Activated CD4-positive, alpha-beta memory T cell treated with anti-CD3 and anti-CD28 coated beads, Interleukin-2, amount 10 ng/mL, durations not matched to agents 7 days and 5 days (primary cell): ENCODE data around the gene GUCY2C. TPM values are rescaled to one million over a fixed set of nuclear protein-coding genes. Genes with fewer than 3 reads are reported as not detected.
A peak's percentile ranks its signal among the peaks of the same experiment; 100 is the strongest.

Experiments used
- CTCF ChIA-PET: fragments of 350-600 bp; sonication (Branson Sonifier 250); formaldehyde crosslinking; loops from one replicate; lab custom pipeline; 2021; ENCODE audit warnings: antibody characterized with exemption, inconsistent platforms; lab: Charles Lee
- POLR2A ChIA-PET: fragments of 350-600 bp; sonication (Branson Sonifier 250); formaldehyde crosslinking; loops from one replicate; lab custom pipeline; 2021; ENCODE audit warnings: antibody characterized with exemption; lab: Charles Lee
- DNase-seq: peaks from one replicate; pipeline ENCODE4 v3.0.0-alpha.2; 2020
- H3K27ac Mint-ChIP-seq: one replicate; pipeline ENCODE4 v1.8.0; 2021; ENCODE audit warnings: mild to moderate bottlenecking, mixed read lengths
- H3K27me3 Mint-ChIP-seq: one replicate; pipeline ENCODE4 v1.8.0; 2021; ENCODE audit warnings: mixed read lengths
- H3K36me3 Mint-ChIP-seq: one replicate; pipeline ENCODE4 v1.8.0; 2021; ENCODE audit warnings: low read depth, mixed read lengths
- H3K4me1 Mint-ChIP-seq: one replicate; pipeline ENCODE4 v1.8.0; 2021; ENCODE audit warnings: mixed read lengths
- H3K4me3 Mint-ChIP-seq: one replicate; pipeline ENCODE4 v1.8.0; 2021; ENCODE audit warnings: mild to moderate bottlenecking, mixed read lengths
- H3K9me3 Mint-ChIP-seq: one replicate; pipeline ENCODE4 v1.8.0; 2021; ENCODE audit warnings: mixed read lengths
- total RNA-seq, 2 experiments: library from RNA; stranded (reverse); gene quantifications; one replicate each; pipeline ENCODE4 v1.2.3, GENCODE V29; 2021

The GUCY2C gene
- total RNA-seq, 2 experiments from 2014 or later: not detected

GRCh38 chr12:14665354-14666348, 30.7 kb downstream of the GUCY2C start:
- Mint-ChIP-seq H3K4me3 (no peak overlapping the region), H3K27me3 (peaks cover 5% of the 10 kb centered on the region), H3K4me1 (peaks cover 10% of the 10 kb centered on the region), H3K9me3 (no peaks in the 10 kb centered on the region), H3K27ac (no peak overlapping the region), H3K36me3 (no peaks in the 10 kb centered on the region)
- POLR2A ChIA-PET: interaction anchor here (0.8 kb wide), 1 partner anchor 106 kb away, joined by 3 read pairs; a partner anchor contains a TSS
- CTCF ChIA-PET: interaction anchor here (0.7 to 5.2 kb wide), 4 partner anchors 14 to 215 kb away, joined by 3 to 19 read pairs (median 3); no protein-coding TSS in a partner anchor
- DNase-seq: no peak

- Mint-ChIP-seq H3K27ac (no peak overlapping the region), H3K4me1 (peaks cover 10% of the 10 kb centered on the region), H3K36me3 (no peaks in the 10 kb centered on the region), H3K4me3 (no peak overlapping the region), H3K27me3 (peaks cover 5% of the 10 kb centered on the region), H3K9me3 (no peaks in the 10 kb centered on the region)
- DNase-seq: peak; percentile 25
- ChIA-PET POLR2A (no interaction called here), CTCF (interaction anchor here (0.7 to 5.2 kb wide), 4 partner anchors 35 to 427 kb away, joined by 3 to 19 read pairs (median 5); no protein-coding TSS in a partner anchor)
These were observed 31.9 kb downstream of the GUCY2C start for GRCh38 chr12:14664434-14665023.

GRCh38 chr12:14663002-14663401, 33.4 kb downstream of the GUCY2C start:
- Mint-ChIP-seq H3K27me3 (peaks cover 7% of the 10 kb centered on the region), H3K36me3 (no peaks in the 10 kb centered on the region), H3K27ac (no peak overlapping the region), H3K4me1 (peaks cover 10% of the 10 kb centered on the region), H3K9me3 (no peaks in the 10 kb centered on the region), H3K4me3 (no peak overlapping the region)
- ChIA-PET POLR2A (no interaction called here), CTCF (interaction anchor here (1.0 to 5.2 kb wide), 6 partner anchors 18 to 495 kb away, joined by 3 to 19 read pairs (median 4); no protein-coding TSS in a partner anchor)
- no peak for DNase-seq

- DNase-seq: no peak
- no peaks in the 10 kb centered on the region for H3K9me3 Mint-ChIP-seq
- no peaks in the 10 kb centered on the region for H3K4me1 Mint-ChIP-seq
- H3K36me3 Mint-ChIP-seq: no peaks in the 10 kb centered on the region
- H3K4me3 Mint-ChIP-seq: no peak overlapping the region
- ChIA-PET POLR2A (no interaction called here), CTCF (no interaction called here)
- H3K27me3 Mint-ChIP-seq: peaks cover 5% of the 10 kb centered on the region
- no peak overlapping the region for H3K27ac Mint-ChIP-seq
These were observed 39.6 kb downstream of the GUCY2C start for GRCh38 chr12:14656846-14657245.

- no peak overlapping the region for H3K27ac Mint-ChIP-seq
- no peak overlapping the region for H3K4me3 Mint-ChIP-seq
- H3K4me1 Mint-ChIP-seq: no peaks in the 10 kb centered on the region
- H3K27me3 Mint-ChIP-seq: peaks cover 2% of the 10 kb centered on the region
- DNase-seq: no peak
- ChIA-PET POLR2A (no interaction called here), CTCF (interaction anchor here (1.5 to 1.7 kb wide), 2 partner anchors 11 to 35 kb away, joined by 3 to 4 read pairs; no protein-coding TSS in a partner anchor)
- H3K36me3 Mint-ChIP-seq: no peaks in the 10 kb centered on the region
- H3K9me3 Mint-ChIP-seq: no peaks in the 10 kb centered on the region
These were observed 41.1 kb downstream of the GUCY2C start for GRCh38 chr12:14655284-14655683.

GRCh38 chr12:14654842-14655241, 41.6 kb downstream of the GUCY2C start:
- H3K27ac Mint-ChIP-seq: no peak overlapping the region
- POLR2A ChIA-PET: no interaction called here
- CTCF ChIA-PET: interaction anchor here (1.5 to 1.7 kb wide), 2 partner anchors 11 to 35 kb away, joined by 3 to 4 read pairs; no protein-coding TSS in a partner anchor

GRCh38 chr12:14654416-14654815, 42.0 kb downstream of the GUCY2C start:
- H3K9me3 Mint-ChIP-seq: no peaks in the 10 kb centered on the region
- no peak overlapping the region for H3K4me3 Mint-ChIP-seq
- H3K36me3 Mint-ChIP-seq: no peaks in the 10 kb centered on the region
- H3K27me3 Mint-ChIP-seq: peaks cover 2% of the 10 kb centered on the region
- no peak overlapping the region for H3K27ac Mint-ChIP-seq
- H3K4me1 Mint-ChIP-seq: no peaks in the 10 kb centered on the region
- no peak for DNase-seq
- ChIA-PET POLR2A (no interaction called here), CTCF (interaction anchor here (1.5 to 1.7 kb wide), 2 partner anchors 11 to 34 kb away, joined by 3 to 4 read pairs; no protein-coding TSS in a partner anchor)

More at GRCh38 chr12:14654842-14655241, 41.6 kb downstream of the GUCY2C start:
- Mint-ChIP-seq H3K4me3 (no peak overlapping the region), H3K27me3 (peaks cover 2% of the 10 kb centered on the region), H3K4me1 (no peaks in the 10 kb centered on the region), H3K9me3 (no peaks in the 10 kb centered on the region), H3K36me3 (no peaks in the 10 kb centered on the region)
- no peak for DNase-seq

- Mint-ChIP-seq H3K27ac (no peak overlapping the region), H3K36me3 (no peaks in the 10 kb centered on the region), H3K9me3 (no peaks in the 10 kb centered on the region), H3K27me3 (peaks cover 4% of the 10 kb centered on the region), H3K4me3 (no peak overlapping the region), H3K4me1 (no peaks in the 10 kb centered on the region)
- ChIA-PET CTCF (no interaction called here), POLR2A (no interaction called here)
- DNase-seq: no peak
These were observed 43.9 kb downstream of the GUCY2C start for GRCh38 chr12:14652483-14652882.

GRCh38 chr12:14651371-14651770, 45.0 kb downstream of the GUCY2C start:
- POLR2A ChIA-PET: no interaction called here
- H3K27me3 Mint-ChIP-seq: peaks cover 6% of the 10 kb centered on the region
- no peaks in the 10 kb centered on the region for H3K36me3 Mint-ChIP-seq
- no peaks in the 10 kb centered on the region for H3K9me3 Mint-ChIP-seq
- DNase-seq: no peak
- no peak overlapping the region for H3K4me3 Mint-ChIP-seq
- CTCF ChIA-PET: no interaction called here
- H3K27ac Mint-ChIP-seq: no peak overlapping the region
- H3K4me1 Mint-ChIP-seq: no peaks in the 10 kb centered on the region

- Mint-ChIP-seq H3K27me3 (peaks cover 6% of the 10 kb centered on the region), H3K27ac (no peak overlapping the region), H3K36me3 (no peaks in the 10 kb centered on the region), H3K9me3 (no peaks in the 10 kb centered on the region), H3K4me1 (no peaks in the 10 kb centered on the region), H3K4me3 (no peak overlapping the region)
- ChIA-PET POLR2A (no interaction called here), CTCF (no interaction called here)
- no peak for DNase-seq
These were observed 45.6 kb downstream of the GUCY2C start for GRCh38 chr12:14650789-14651188.

GRCh38 chr12:14647028-14647750, 49.2 kb downstream of the GUCY2C start:
- Mint-ChIP-seq H3K36me3 (no peaks in the 10 kb centered on the region), H3K4me1 (peaks cover 22% of the 10 kb centered on the region), H3K27ac (no peak overlapping the region), H3K27me3 (peaks cover 6% of the 10 kb centered on the region), H3K9me3 (no peaks in the 10 kb centered on the region), H3K4me3 (no peak overlapping the region)
- DNase-seq: no peak
- ChIA-PET POLR2A (no interaction called here), CTCF (no interaction called here)

GRCh38 chr12:14643251-14643650, 53.1 kb downstream of the GUCY2C start:
- Mint-ChIP-seq H3K4me1 (peaks cover 22% of the 10 kb centered on the region), H3K27me3 (peaks cover 7% of the 10 kb centered on the region), H3K4me3 (no peak overlapping the region), H3K36me3 (no peaks in the 10 kb centered on the region), H3K27ac (peak overlapping the region; percentile 56), H3K9me3 (no peaks in the 10 kb centered on the region)
- no peak for DNase-seq
- CTCF ChIA-PET: interaction anchor here (0.9 to 2.7 kb wide), 3 partner anchors 12 to 405 kb away, joined by 3 to 6 read pairs (median 4); no protein-coding TSS in a partner anchor
- POLR2A ChIA-PET: interaction anchor here (2.0 kb wide), 1 partner anchor 127 kb away, joined by 9 read pairs; a partner anchor contains a TSS
